Measurements from ENCODE around the gene SPP1.

The SPP1 gene

GRCh38 chr4:87953826-87954225, 21.7 kb upstream of the SPP1 start:
- peaks cover 3% of the 10 kb centered on the region; the same call in 1 of the 2 replicates for H3K4me1 ChIP-seq (ENCODE audit: control insufficient read depth, low read length)
- no peaks in the 10 kb centered on the region for H3K9me3 ChIP-seq (ENCODE audit: control insufficient read depth, insufficient read depth, low read length)
- no peaks in the 10 kb centered on the region for H3K9me2 ChIP-seq (replicated peaks; ENCODE audit: control insufficient read depth, low read length)
- no peak for TF ChIP-seq CTCF (IDR thresholded peaks at IDR 0.05; ENCODE audit: low read depth, low read length, poor library complexity, severe bottlenecking)
- TF ChIP-seq EZH2phosphoT487 (IDR thresholded peaks at IDR 0.05; ENCODE audit: borderline replicate concordance, low read length), result no peak
- no peaks in the 10 kb centered on the region for H4K20me1 ChIP-seq (ENCODE audit: control insufficient read depth, insufficient read depth, low read depth, low read length)
- no peak overlapping the region for H3K4me3 ChIP-seq (ENCODE audit: low read length)
- no peak overlapping the region for H3K4me2 ChIP-seq (ENCODE audit: low read length)
- H3K79me2 ChIP-seq (ENCODE audit: control insufficient read depth, low read length), result no peaks in the 10 kb centered on the region
- no peaks in the 10 kb centered on the region for H3K36me3 ChIP-seq (ENCODE audit: control insufficient read depth, low read length)
- no peak overlapping the region for H3K27ac ChIP-seq (ENCODE audit: low read depth, low read length)
- H3K27me3 ChIP-seq (ENCODE audit: control insufficient read depth, low read length), result no peaks in the 10 kb centered on the region
- H3F3A ChIP-seq (ENCODE audit: control insufficient read depth, insufficient read depth), result no peaks in the 10 kb centered on the region

GRCh38 chr4:87956501-87956900, 19.0 kb upstream of the SPP1 start:
- Histone ChIP-seq H3K4me1 (ENCODE audit: control insufficient read depth, low read length) (peaks cover 3% of the 10 kb centered on the region; the same call in 1 of the 2 replicates), H3K79me2 (ENCODE audit: control insufficient read depth, low read length) (no peaks in the 10 kb centered on the region), H3K9me2 (replicated peaks; ENCODE audit: control insufficient read depth, low read length) (no peaks in the 10 kb centered on the region), H3F3A (ENCODE audit: control insufficient read depth, insufficient read depth) (no peaks in the 10 kb centered on the region), H3K27me3 (ENCODE audit: control insufficient read depth, low read length) (no peaks in the 10 kb centered on the region), H3K4me3 (ENCODE audit: low read length) (no peak overlapping the region), H3K36me3 (ENCODE audit: control insufficient read depth, low read length) (no peaks in the 10 kb centered on the region), H3K27ac (ENCODE audit: low read depth, low read length) (no peak overlapping the region), H3K4me2 (ENCODE audit: low read length) (no peak overlapping the region), H4K20me1 (ENCODE audit: control insufficient read depth, insufficient read depth, low read depth, low read length) (no peaks in the 10 kb centered on the region), H3K9me3 (ENCODE audit: control insufficient read depth, insufficient read depth, low read length) (no peaks in the 10 kb centered on the region)
- TF ChIP-seq EZH2phosphoT487 (IDR thresholded peaks at IDR 0.05; ENCODE audit: borderline replicate concordance, low read length) (no peak), CTCF (IDR thresholded peaks at IDR 0.05; ENCODE audit: low read depth, low read length, poor library complexity, severe bottlenecking) (no peak)

GRCh38 chr4:87957061-87957460, 18.5 kb upstream of the SPP1 start:
- no peaks in the 10 kb centered on the region for H3K9me3 ChIP-seq (ENCODE audit: control insufficient read depth, insufficient read depth, low read length)
- no peak overlapping the region for H3K4me3 ChIP-seq (ENCODE audit: low read length)
- peaks cover 3% of the 10 kb centered on the region; the same call in 1 of the 2 replicates for H3K4me1 ChIP-seq (ENCODE audit: control insufficient read depth, low read length)
- H3K79me2 ChIP-seq (ENCODE audit: control insufficient read depth, low read length), result no peaks in the 10 kb centered on the region
- H3K27ac ChIP-seq (ENCODE audit: low read depth, low read length), result no peak overlapping the region
- no peaks in the 10 kb centered on the region for H3K9me2 ChIP-seq (replicated peaks; ENCODE audit: control insufficient read depth, low read length)
- H3K4me2 ChIP-seq (ENCODE audit: low read length), result no peak overlapping the region
- no peaks in the 10 kb centered on the region for H3K36me3 ChIP-seq (ENCODE audit: control insufficient read depth, low read length)
- H3F3A ChIP-seq (ENCODE audit: control insufficient read depth, insufficient read depth), result no peaks in the 10 kb centered on the region
- H4K20me1 ChIP-seq (ENCODE audit: control insufficient read depth, insufficient read depth, low read depth, low read length), result no peaks in the 10 kb centered on the region
- TF ChIP-seq CTCF (IDR thresholded peaks at IDR 0.05; ENCODE audit: low read depth, low read length, poor library complexity, severe bottlenecking), result no peak
- TF ChIP-seq EZH2phosphoT487 (IDR thresholded peaks at IDR 0.05; ENCODE audit: borderline replicate concordance, low read length), result no peak
- H3K27me3 ChIP-seq (ENCODE audit: control insufficient read depth, low read length), result no peaks in the 10 kb centered on the region
